ENCODE results near the gene HCN1. TPM values are rescaled to one million over a fixed set of nuclear protein-coding genes. Genes with fewer than 3 reads are reported as not detected.
A peak's percentile ranks its signal among the peaks of the same experiment; 100 is the strongest.

Gene HCN1
- 4.3 TPM for total RNA-seq (ENCODE audit: insufficient read depth, low replicate concordance)

GRCh38 chr5:45696206-45696836, at the start of gene HCN1:
TSS of gene HCN1 (minus strand) at chr5:45696380.
- peak; percentile 81 for DNase-seq (ENCODE audit: low spot score)

- no peak for DNase-seq (ENCODE audit: low spot score)
These were observed 44.9 kb upstream of the HCN1 start for GRCh38 chr5:45741110-45741509.

GRCh38 chr5:45737153-45737552, 41.0 kb upstream of the HCN1 start:
- DNase-seq (ENCODE audit: low spot score), result no peak

GRCh38 chr5:45725537-45725936, 29.4 kb upstream of the HCN1 start:
- no peak for DNase-seq (ENCODE audit: low spot score)

GRCh38 chr5:45697201-45697600, 1.0 kb upstream of the HCN1 start:
- no peak for DNase-seq (ENCODE audit: low spot score)

- DNase-seq (ENCODE audit: low spot score), result no peak
These were observed 400 bp downstream of the HCN1 start for GRCh38 chr5:45695804-45696156.

GRCh38 chr5:45694971-45695803, 993 bp downstream of the HCN1 start:
- peak; percentile 0 for DNase-seq (ENCODE audit: low spot score)

GRCh38 chr5:45694255-45694814, 1.8 kb downstream of the HCN1 start:
- DNase-seq (ENCODE audit: low spot score), result peak; percentile 7

GRCh38 chr5:45692481-45692880, 3.7 kb downstream of the HCN1 start:
- DNase-seq (ENCODE audit: low spot score), result no peak

GRCh38 chr5:45691656-45692055, 4.5 kb downstream of the HCN1 start:
- no peak for DNase-seq (ENCODE audit: low spot score)

- DNase-seq (ENCODE audit: low spot score), result no peak
These were observed 8.5 kb downstream of the HCN1 start for GRCh38 chr5:45687701-45688100.

GRCh38 chr5:45686620-45687019, 9.6 kb downstream of the HCN1 start:
- no peak for DNase-seq (ENCODE audit: low spot score)

- no peak for DNase-seq (ENCODE audit: low spot score)
These were observed 12.1 kb downstream of the HCN1 start for GRCh38 chr5:45684118-45684517.

GRCh38 chr5:45680950-45681349, 15.2 kb downstream of the HCN1 start:
- no peak for DNase-seq (ENCODE audit: low spot score)

- no peak for DNase-seq (ENCODE audit: low spot score)
These were observed 18.7 kb downstream of the HCN1 start for GRCh38 chr5:45677524-45677923.

GRCh38 chr5:45672271-45672670, 23.9 kb downstream of the HCN1 start:
- no peak for DNase-seq (ENCODE audit: low spot score)

GRCh38 chr5:45648744-45649143, 47.4 kb downstream of the HCN1 start:
- no peak for DNase-seq (ENCODE audit: low spot score)

GRCh38 chr5:45643056-45643455, 53.1 kb downstream of the HCN1 start:
- no peak for DNase-seq (ENCODE audit: low spot score)

- DNase-seq (ENCODE audit: low spot score), result no peak
These were observed 53.8 kb downstream of the HCN1 start for GRCh38 chr5:45642370-45642769.

GRCh38 chr5:45639040-45639439, 57.1 kb downstream of the HCN1 start:
- no peak for DNase-seq (ENCODE audit: low spot score)

- DNase-seq (ENCODE audit: low spot score), result no peak
These were observed 69.0 kb downstream of the HCN1 start for GRCh38 chr5:45627076-45627656.

GRCh38 chr5:45623832-45624231, 72.3 kb downstream of the HCN1 start:
- DNase-seq (ENCODE audit: low spot score), result no peak

GRCh38 chr5:45622365-45622764, 73.8 kb downstream of the HCN1 start:
- no peak for DNase-seq (ENCODE audit: low spot score)

Data from umbilical cord (tissue), 2 donors.